Neuronal stem cell (in vitro differentiated cells): ENCODE data around the gene RB1.
"Not testable (repeated sequence)": the region's sequence is repeated elsewhere in the genome, so short reads cannot be mapped to it uniquely, and the experiment has no call there.

Experiments
- DNase-seq: peaks from one replicate; pipeline ENCODE4 v3.0.0-alpha.2; 2013; ENCODE audit warnings: low spot score
- H2AFZ ChIP-seq: one replicate; pipeline ENCODE4 v1.6.1; 2013; ENCODE audit warnings: mild to moderate bottlenecking, low read length, inconsistent platforms
- H2AK5ac ChIP-seq: 2 replicates; pipeline ENCODE4 v1.6.1; 2013; ENCODE audit warnings: low read depth, mild to moderate bottlenecking, inconsistent platforms, low read length, moderate library complexity, mixed read lengths
- H2BK120ac ChIP-seq: 2 replicates; pipeline ENCODE4 v1.6.1; 2013; ENCODE audit warnings: low read depth, mild to moderate bottlenecking, inconsistent platforms, low read length, moderate library complexity, mixed read lengths
- H2BK12ac ChIP-seq: one replicate; pipeline ENCODE4 v1.6.1; 2013; ENCODE audit warnings: low read length, inconsistent platforms
- H2BK15ac ChIP-seq: 2 replicates; pipeline ENCODE4 v1.6.1; 2013; ENCODE audit warnings: mild to moderate bottlenecking, low read length, inconsistent platforms, mixed read lengths
- H2BK5ac ChIP-seq: one replicate; pipeline ENCODE4 v1.6.1; 2013; ENCODE audit warnings: inconsistent platforms, mild to moderate bottlenecking, low read length, moderate library complexity
- H3K14ac ChIP-seq: one replicate; pipeline ENCODE4 v1.6.1; 2013; ENCODE audit warnings: low read length, inconsistent platforms
- H3K18ac ChIP-seq: 2 replicates; pipeline ENCODE4 v1.6.1; 2013; ENCODE audit warnings: low read length, inconsistent platforms
- H3K23ac ChIP-seq: 2 replicates; pipeline ENCODE4 v1.6.1; 2013; ENCODE audit warnings: low read depth, mild to moderate bottlenecking, mixed read lengths, low read length, inconsistent platforms; ENCODE audit not compliant: poor library complexity
- H3K27ac ChIP-seq: replicated peaks from 3 replicates; pipeline ENCODE4 v1.5.1; 2013; ENCODE audit warnings: low read length, inconsistent platforms
- H3K27me3 ChIP-seq, 3 experiments: 2 replicates each; pipeline ENCODE4 v1.6.1; 2013; ENCODE audit warnings: low read length in 3 of 3, mild to moderate bottlenecking in 2 of 3, inconsistent platforms in 1 of 3, low read depth in 1 of 3, mixed read lengths in 1 of 3, moderate library complexity in 1 of 3; ENCODE audit not compliant: control insufficient read depth in 3 of 3, insufficient read depth in 3 of 3
- H3K36me3 ChIP-seq, 2 donors: replicated peaks in 1 of 2; 2 replicates each; pipeline ENCODE4 v1.6.1; 2013; ENCODE audit warnings: low read length in 2 of 2; ENCODE audit not compliant: control insufficient read depth in 2 of 2, insufficient read depth in 2 of 2
- H3K4ac ChIP-seq: 2 replicates; pipeline ENCODE4 v1.6.1; 2013; ENCODE audit warnings: inconsistent platforms, mild to moderate bottlenecking, low read length, moderate library complexity
- H3K4me1 ChIP-seq, 2 donors: 1 replicate in 1 of 2; 2 replicates in 1 of 2; pipeline ENCODE4 v1.6.1; 2013; ENCODE audit warnings: low read length in 2 of 2, low read depth in 1 of 2; ENCODE audit not compliant: control insufficient read depth in 2 of 2, insufficient read depth in 1 of 2
- H3K4me2 ChIP-seq: one replicate; pipeline ENCODE4 v1.6.1; 2013; ENCODE audit warnings: mild to moderate bottlenecking, low read length, inconsistent platforms; ENCODE audit not compliant: insufficient read depth, poor library complexity, severe bottlenecking
- H3K4me3 ChIP-seq, 2 donors: 2 replicates each; pipeline ENCODE4 v1.5.1; 2013; ENCODE audit warnings: low read length in 2 of 2, mild to moderate bottlenecking in 2 of 2, inconsistent platforms in 1 of 2, moderate library complexity in 1 of 2
- H3K79me1 ChIP-seq: one replicate; pipeline ENCODE4 v1.6.1; 2013; ENCODE audit warnings: low read depth, mild to moderate bottlenecking, inconsistent platforms, low read length, moderate library complexity
- H3K9ac ChIP-seq: one replicate; pipeline ENCODE4 v1.6.1; 2013; ENCODE audit warnings: mild to moderate bottlenecking, low read depth, low read length, inconsistent platforms; ENCODE audit not compliant: poor library complexity
- H3K9me3 ChIP-seq, 2 donors: replicated peaks in 1 of 2; 2 replicates each; pipeline versions ENCODE3 to v1.6.1; 2013; ENCODE audit warnings: low read length in 2 of 2, mild to moderate bottlenecking in 2 of 2, inconsistent platforms in 1 of 2, low read depth in 1 of 2, mixed read lengths in 1 of 2, moderate library complexity in 1 of 2; ENCODE audit not compliant: control insufficient read depth in 2 of 2, insufficient read depth in 1 of 2
- H4K8ac ChIP-seq: one replicate; pipeline ENCODE4 v1.6.1; 2013; ENCODE audit warnings: low read depth, mild to moderate bottlenecking, inconsistent platforms, low read length, moderate library complexity
- H4K91ac ChIP-seq: one replicate; pipeline ENCODE4 v1.6.1; 2013; ENCODE audit warnings: low read length, low read depth, mild to moderate bottlenecking, inconsistent platforms; ENCODE audit not compliant: poor library complexity
- WGBS, 2 donors: extraction: QIAGEN DNeasy Blood & Tissue Kit; methylation state at CpG; one replicate each; pipeline ENCODE4 v1.1.7; 2013; ENCODE audit warnings: missing lambda C conversion rate in 2 of 2, mixed read lengths in 1 of 2; ENCODE audit not compliant: insufficient read length in 2 of 2, insufficient replicate concordance in 1 of 2; ENCODE audit errors: extremely low coverage in 2 of 2; 5-methylcytosine and 5-hydroxymethylcytosine counted together

Gene RB1

GRCh38 chr13:48412881-48413351 lies 109.4 kb downstream of the RB1 start, which contains the start of gene LPAR6:
TSS of gene LPAR6 (minus strand) at chr13:48413113. CDS start at chr13:48412423, 690 bp downstream.
- Histone ChIP-seq H2BK120ac (no peak within 1 kb of the TSS), H2AK5ac (no peak within 1 kb of the TSS), H2BK5ac (no peak within 1 kb of the TSS), H3K4me1 (peaks cover 0 to 4% of the 10 kb centered on the region in 2 donors), H3K4me3 (peak within 1 kb of the TSS in 1 of 2 donors; percentile 61), H3K27me3 (no peaks in the 10 kb centered on the region), H3K14ac (no peak within 1 kb of the TSS), H4K91ac (no peak within 1 kb of the TSS), H3K23ac (no peak within 1 kb of the TSS), H2BK12ac (no peak within 1 kb of the TSS), H2BK15ac (no peak within 1 kb of the TSS), H4K8ac (no peak within 1 kb of the TSS), H3K9ac (no peak within 1 kb of the TSS), H3K9me3 (peaks cover 4 to 7% of the 10 kb centered on the region in 2 donors), H3K18ac (no peak within 1 kb of the TSS), H2AFZ (peak within 1 kb of the TSS; percentile 75), H3K27ac (peak within 1 kb of the TSS; percentile 36), H3K36me3 (peaks cover 3 to 21% of the 10 kb centered on the region in 2 donors), H3K79me1 (no peaks in the 10 kb centered on the region), H3K4ac (no peak within 1 kb of the TSS), H3K4me2 (no peak within 1 kb of the TSS)
- no CpG with 5 or more reads among the region's 4 CpGs for WGBS, 2 donors
- no peak for DNase-seq

GRCh38 chr13:48414501-48414900 lies 111.0 kb downstream of the RB1 start:
- H3K23ac ChIP-seq, result no peak overlapping the region
- no peaks in the 10 kb centered on the region for H3K27me3 ChIP-seq
- peaks cover 3 to 21% of the 10 kb centered on the region in 2 donors for H3K36me3 ChIP-seq
- no peak overlapping the region for H3K4me2 ChIP-seq
- no peak overlapping the region for H3K14ac ChIP-seq
- no peak overlapping the region for H2AK5ac ChIP-seq
- no peak overlapping the region for H2BK120ac ChIP-seq
- H3K9ac ChIP-seq, result no peak overlapping the region
- peaks cover 4 to 7% of the 10 kb centered on the region in 2 donors for H3K9me3 ChIP-seq
- H2AFZ ChIP-seq, result no peak overlapping the region
- no peaks in the 10 kb centered on the region for H3K79me1 ChIP-seq
- H3K4me3 ChIP-seq, result no peak overlapping the region
- H4K8ac ChIP-seq, result no peak overlapping the region
- H2BK15ac ChIP-seq, result no peak overlapping the region
- no peak overlapping the region for H2BK12ac ChIP-seq
- H3K18ac ChIP-seq, result no peak overlapping the region
- H3K27ac ChIP-seq, result no peak overlapping the region
- H2BK5ac ChIP-seq, result no peak overlapping the region
- H3K4me1 ChIP-seq, result peaks cover 0 to 4% of the 10 kb centered on the region in 2 donors
- H3K4ac ChIP-seq, result no peak overlapping the region
- H4K91ac ChIP-seq, result no peak overlapping the region
- DNase-seq, result no peak

GRCh38 chr13:48415516-48415915 lies 112.0 kb downstream of the RB1 start:
- Histone ChIP-seq H3K27ac (no peak overlapping the region), H4K91ac (no peak overlapping the region), H3K4me1 (peaks cover 0 to 4% of the 10 kb centered on the region in 2 donors), H3K4me3 (no peak overlapping the region), H3K79me1 (no peaks in the 10 kb centered on the region), H3K4ac (no peak overlapping the region), H2BK15ac (no peak overlapping the region), H3K36me3 (peaks cover 3 to 21% of the 10 kb centered on the region in 2 donors), H3K4me2 (no peak overlapping the region), H3K23ac (no peak overlapping the region), H2BK120ac (no peak overlapping the region), H3K9ac (no peak overlapping the region), H2AFZ (no peak overlapping the region), H2BK5ac (no peak overlapping the region), H2BK12ac (no peak overlapping the region), H4K8ac (no peak overlapping the region), H3K9me3 (peaks cover 4 to 9% of the 10 kb centered on the region in 2 donors), H3K18ac (no peak overlapping the region), H3K14ac (no peak overlapping the region), H2AK5ac (no peak overlapping the region), H3K27me3 (no peaks in the 10 kb centered on the region)
- DNase-seq, result no peak
- WGBS, 2 donors, result no CpG with 5 or more reads among the region's 2 CpGs

- not testable (repeated sequence) for DNase-seq, H3K9ac ChIP-seq, H3K4me1 ChIP-seq, H2BK15ac ChIP-seq, H3K4me2 ChIP-seq, H3K27me3 ChIP-seq, H2AK5ac ChIP-seq, H3K14ac ChIP-seq, H3K9me3 ChIP-seq, H3K23ac ChIP-seq, H3K4ac ChIP-seq, H4K8ac ChIP-seq, H2BK5ac ChIP-seq, H3K27ac ChIP-seq, H3K18ac ChIP-seq, H2BK120ac ChIP-seq, H3K36me3 ChIP-seq, H2BK12ac ChIP-seq, H3K4me3 ChIP-seq, H2AFZ ChIP-seq, H4K91ac ChIP-seq, H3K79me1 ChIP-seq
- no CpG with 5 or more reads among the region's 5 CpGs for WGBS, 2 donors
These were observed 118.5 kb downstream of the RB1 start for GRCh38 chr13:48422003-48422402.
